HT1080 (cell line): ENCODE measurements around the gene IQSEC1. TPM values are rescaled to one million over a fixed set of nuclear protein-coding genes. Genes with fewer than 3 reads are reported as not detected.

ENCODE experiments used
- DNase-seq: peaks from one replicate; pipeline ENCODE4 v3.0.0-alpha.2; 2015; ENCODE audit warnings: low read depth
- total RNA-seq: library from RNA; depleted of rRNA; stranded (reverse); fragments of >200 nt; shearing (Covaris generic); gene quantifications from 2 replicates; pipeline ENCODE4 v1.2.3, GENCODE V29; 2014

Gene IQSEC1
- total RNA-seq, 1 experiment from 2014 or later = 1.3 TPM

DNA sequence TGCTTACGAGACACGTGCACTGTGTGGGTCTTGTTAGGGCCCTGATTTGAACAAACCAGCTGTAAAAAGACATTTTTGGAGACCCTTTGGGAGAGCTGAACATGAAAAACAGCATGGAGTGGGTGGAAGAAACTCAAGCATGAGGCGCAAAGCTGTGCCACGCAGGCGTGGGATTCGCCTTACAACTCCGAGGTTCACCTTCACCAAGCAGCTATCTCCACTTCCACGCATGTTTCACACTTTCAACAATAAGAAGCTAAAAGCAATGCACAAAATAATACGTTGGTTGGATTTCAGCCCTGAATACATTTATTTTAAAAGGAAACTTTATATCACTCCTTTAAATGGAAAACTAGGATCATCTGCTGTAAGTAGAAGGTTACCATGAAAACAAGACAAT is 42.5 kb downstream of the IQSEC1 start:
- DNase-seq = no peak

DNA sequence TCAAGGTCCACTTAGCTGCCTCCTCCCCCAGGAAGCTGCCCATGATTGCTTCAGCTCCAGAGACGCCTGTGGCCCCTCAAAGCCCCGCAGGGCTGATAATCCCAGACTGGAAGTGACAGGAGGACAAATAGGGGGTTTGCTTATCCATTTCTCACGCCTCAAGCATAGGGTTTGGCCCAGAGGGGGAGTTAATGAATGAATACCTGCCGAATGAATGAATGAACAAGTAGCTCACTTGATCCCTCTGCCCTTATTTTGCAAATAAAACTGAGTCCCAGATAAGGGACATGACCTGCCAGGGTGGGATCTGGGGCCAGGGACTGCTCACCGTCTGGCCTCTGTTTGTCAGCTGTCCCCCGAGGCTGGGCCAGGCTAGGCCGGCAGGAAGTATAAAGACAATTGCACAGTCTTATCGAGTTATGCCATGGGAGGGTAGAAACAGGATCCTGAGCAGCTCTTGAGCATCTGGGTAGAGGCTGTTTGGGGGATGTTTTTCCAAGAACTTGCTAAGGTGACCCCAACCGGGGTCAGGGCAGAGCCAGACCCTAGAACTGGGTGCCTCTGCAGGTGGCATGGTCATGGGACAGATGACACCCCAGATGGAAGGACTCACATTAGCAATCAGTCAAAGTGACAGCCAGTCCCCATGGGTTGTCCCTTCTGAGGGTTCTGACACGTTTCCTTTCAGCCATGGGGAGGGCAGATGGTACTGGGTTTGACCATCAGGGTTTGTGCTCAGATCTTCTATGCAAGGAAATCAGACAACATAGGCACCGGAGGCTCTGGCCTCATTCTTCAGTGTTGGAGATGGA is 45.0 kb downstream of the IQSEC1 start:
- DNase-seq = no peak

DNA sequence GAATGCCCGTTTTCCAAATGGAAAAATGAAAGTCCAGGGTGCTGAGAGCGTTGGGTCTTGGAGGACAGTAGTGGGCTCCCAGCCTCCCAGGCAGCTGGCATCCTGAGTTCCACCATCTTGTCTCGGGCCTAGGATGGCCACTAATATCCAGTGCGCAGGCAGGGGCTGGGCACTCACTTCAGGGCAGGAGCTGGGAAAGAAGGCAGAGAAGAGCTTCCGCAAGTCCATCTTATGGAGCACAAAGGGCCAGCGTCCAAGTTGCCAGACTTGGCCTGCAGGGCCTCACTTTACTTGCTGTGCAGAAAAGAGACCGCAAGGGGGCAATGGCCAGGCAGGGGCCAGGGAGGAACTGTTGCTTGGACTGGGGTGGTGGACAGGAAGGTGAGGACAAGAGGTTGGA is 46.1 kb downstream of the IQSEC1 start:
- DNase-seq = no peak

DNA sequence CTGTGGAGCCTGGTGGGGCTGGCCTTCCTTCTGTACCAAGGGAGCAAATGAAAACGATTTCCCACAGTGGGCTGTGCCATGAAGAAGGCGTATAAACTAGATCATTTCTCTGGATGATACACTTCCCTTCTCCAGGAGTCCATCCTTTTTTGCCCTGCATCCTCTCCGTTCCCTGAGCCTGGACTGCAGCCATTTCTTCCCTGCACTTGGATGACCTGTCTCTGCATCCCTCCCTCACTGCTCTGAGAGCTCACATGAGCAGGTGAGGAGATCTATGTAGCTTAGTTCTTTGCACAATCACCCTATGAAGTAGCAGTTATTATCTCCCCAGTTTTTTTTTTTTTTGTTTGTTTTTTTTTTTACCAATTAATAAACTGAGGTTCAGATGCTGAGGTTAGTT is 46.7 kb downstream of the IQSEC1 start:
- DNase-seq = no peak

DNA sequence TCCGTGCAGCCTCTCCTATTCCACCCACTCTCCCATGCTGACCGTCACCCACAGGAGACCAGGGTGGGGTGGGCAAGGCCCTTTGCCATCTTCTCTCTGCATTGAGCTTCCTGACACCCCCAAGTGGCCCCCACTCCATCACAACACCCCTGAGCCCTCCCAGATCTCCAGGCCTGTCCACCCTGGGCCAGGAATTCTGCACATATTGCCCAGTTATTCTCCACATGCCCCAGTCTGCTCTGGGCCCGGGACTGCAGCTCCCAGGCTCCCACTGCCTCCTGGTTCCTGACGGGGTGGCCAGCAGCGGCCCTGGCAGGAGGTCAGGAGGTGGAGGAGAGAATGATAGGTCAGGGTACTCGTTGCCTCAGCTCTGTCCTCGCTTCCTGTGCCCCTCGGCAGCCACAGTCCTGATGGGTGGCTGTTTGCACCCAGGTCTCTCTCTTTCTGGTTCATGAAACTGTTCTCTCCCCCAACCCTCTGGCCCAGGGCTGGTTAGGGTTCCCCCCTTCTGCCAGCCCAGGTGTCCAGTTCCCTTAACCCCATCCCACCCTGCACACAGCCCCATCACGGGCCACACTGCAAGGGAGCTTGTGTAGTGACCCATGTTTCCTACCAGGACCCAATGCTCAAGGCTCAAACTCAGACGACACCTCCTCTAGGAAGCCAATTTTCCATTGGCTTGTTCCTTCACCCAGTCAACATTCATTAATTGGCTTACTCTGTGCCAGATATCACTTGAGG is 47.3 kb downstream of the IQSEC1 start:
- DNase-seq = no peak

DNA sequence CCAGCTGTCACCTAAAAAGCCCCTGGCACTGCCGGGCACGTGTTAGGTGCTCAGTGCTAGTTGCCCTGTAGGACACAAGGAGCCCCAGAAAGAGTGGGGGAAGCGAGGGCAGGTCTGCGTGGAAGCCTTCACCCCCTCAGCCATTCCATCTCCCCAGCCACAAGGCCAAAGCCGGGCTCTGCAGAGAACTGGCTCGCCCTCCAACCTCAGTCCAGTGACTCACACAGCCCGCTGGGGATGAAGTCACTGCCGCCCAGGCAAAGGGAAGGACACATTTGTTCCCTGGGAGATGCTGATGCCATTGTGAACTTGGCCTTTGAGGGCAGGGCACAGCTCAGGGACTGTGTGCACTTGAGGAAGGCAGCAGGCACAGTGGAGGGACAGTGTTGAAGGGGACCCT is 48.1 kb downstream of the IQSEC1 start:
- DNase-seq = peak; percentile 73

DNA sequence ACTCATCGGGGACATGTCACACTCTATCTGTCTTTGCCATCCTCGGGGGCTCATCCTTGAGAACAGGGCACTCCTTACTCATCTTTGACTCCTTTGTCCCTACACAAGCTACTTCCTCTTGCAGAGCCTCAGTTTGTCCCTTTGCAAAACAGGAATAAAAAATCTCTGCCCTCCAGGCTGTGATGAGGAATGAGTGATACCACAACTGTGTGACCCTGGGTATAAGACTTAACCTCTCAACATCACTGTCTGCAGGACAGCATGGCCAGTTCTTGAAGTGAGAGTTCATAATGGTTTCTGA is 48.5 kb downstream of the IQSEC1 start:
- DNase-seq = no peak

DNA sequence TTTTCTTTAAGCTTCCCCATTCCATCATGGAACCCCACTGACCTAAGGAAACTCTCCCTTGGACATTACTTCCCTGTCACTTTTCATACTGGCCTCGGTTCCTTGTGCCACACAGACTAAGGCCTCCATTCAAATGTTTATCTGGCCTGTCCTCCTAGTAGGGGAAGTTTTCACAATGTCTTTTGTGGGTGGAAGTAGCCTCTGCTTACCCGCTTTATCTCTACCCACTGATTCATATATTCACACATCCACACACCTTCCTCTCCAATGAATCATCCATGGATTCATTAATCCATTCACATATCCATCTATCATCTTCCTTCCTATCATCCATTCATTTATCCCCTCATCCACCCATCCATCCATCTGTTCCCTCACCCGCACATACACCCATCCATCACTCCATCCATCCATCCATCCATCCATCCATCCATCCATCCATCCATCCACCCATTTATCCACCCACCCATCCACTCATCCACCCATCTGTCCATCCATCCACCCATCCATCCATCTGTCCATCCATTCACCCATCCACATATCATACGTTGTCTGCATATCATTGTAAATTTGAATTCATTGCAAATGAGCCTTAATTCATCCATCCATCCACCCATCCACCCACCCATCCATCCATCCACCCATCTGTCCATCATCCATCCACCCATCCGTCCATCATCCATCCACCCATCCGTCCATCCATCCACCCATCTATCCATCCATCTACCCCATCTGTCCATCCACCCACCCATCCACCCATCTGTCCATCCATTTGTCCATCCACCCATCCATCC is 49.1 kb downstream of the IQSEC1 start:
- DNase-seq = no peak

DNA sequence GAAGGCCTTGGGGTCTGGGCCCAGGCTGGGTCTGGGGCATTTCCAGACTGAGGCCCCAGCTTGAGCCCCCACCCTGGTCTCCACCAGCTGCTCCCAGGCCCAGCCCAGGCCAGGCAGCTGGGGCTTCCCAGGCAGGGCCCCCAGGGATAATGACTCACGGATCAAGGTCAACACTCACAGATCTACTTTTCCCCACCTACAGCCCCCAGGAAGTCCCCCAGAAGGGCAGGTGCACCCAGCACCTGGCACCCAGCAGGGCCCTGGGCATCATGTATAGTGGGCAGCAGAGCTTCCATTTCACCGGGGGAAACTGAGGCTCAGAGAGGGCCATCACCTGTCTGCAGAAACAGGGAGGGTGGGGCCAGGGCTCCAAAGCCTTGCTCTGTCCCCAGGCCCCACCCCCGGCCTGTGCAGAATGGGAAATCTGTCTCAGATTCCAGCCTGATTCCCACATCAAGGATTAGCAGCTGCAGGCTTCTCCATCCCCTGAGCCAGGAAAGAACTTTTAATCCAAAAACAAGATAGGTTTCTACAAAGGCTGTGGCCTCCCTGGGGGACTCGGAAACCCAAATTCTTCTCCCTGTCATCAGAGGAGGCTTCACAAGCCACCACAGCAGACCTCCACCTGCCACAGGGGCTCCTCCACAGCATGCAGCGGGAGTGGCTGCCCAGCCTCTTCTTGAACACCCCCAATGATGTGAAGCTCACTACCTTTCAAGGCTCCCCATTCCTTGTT is 49.8 kb downstream of the IQSEC1 start:
- DNase-seq = no peak

DNA sequence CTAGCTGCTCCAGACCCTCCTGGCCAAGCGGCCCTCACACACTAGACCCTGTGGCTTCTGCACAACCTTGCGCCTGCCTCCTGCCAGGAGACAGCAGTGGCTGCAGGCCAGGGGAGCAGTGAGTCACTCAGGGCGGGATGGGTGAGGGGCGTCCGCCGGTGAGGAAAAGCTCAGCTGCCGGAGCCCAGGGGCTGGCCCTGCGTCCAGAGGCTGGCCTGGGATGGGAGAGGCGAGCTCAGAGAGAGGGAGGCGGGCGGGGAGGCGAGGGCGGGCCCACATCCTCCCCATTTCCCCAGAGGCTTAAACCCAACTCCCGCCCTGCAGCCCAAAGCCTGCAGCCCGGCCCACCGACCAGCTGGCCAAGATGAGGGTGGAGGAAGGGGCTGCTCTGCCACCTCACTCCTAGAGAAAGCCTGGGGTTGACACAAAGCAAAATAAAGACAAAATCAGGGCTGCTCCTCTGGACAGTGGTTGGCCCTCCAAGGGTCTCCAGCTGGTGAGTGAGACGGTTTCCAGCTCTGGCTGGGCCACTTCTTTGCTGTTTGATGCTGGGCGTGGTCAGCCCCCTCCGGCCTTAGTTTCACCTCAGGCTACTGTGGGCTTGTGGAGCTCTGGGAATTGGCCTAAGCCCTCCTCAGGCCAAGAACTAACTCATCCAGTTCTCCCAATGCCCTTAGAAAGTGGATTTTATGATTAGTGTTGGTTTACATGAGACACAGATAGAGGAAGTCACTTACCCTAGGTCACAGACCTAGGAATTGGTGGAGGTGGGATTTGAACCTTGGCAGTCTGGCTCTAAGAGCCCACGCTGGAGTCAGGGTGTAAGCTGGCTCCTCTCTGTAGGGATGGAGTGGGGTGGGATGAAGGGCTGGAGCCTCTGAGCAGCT is 50.6 kb downstream of the IQSEC1 start:
- peak; percentile 92 for DNase-seq

DNA sequence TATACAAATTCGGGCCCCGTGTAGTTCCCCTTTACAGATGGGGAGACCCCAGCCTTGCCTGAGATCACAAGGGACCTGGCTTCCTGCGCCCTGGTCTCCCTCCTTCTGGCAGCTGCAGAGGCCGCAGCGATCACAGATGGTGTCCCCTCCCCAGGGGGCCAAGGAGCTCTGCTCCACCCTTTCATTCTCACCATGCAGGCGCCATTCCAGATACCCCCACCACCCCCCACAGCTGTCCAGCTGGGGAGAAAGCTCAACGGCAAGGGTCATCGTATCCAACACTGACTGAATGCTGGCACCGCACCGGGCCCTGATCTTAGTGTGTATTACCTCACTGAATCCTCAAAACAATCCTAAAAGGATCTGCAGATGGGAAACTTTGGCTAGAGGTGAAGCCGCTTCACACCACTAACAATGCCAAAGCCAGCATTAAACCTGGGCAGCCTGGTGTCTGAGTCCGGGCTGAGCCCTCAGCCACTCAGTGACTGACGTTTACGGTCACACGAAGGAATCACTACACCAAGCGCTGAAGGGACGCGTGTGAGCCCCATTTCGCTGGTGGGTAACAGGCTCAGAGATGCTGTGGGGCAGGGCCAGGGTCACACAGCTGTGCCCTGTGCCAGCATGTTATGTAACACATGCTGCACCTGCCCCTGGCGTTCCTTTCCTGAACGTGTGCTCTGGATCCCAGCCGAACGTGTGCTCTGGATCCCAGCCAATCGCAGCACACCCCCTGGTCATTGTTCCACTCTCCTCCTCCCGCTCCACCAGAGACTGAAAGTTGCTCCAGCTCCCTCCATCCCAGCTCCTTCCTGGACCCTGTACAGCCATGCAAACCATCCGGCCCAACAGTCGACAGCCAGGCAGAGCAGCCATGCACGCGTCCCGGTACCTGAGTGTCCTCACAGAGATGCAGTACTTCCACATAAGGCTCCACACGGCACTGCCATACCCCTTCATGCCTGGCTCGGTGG is 51.8 kb downstream of the IQSEC1 start:
- DNase-seq = no peak

DNA sequence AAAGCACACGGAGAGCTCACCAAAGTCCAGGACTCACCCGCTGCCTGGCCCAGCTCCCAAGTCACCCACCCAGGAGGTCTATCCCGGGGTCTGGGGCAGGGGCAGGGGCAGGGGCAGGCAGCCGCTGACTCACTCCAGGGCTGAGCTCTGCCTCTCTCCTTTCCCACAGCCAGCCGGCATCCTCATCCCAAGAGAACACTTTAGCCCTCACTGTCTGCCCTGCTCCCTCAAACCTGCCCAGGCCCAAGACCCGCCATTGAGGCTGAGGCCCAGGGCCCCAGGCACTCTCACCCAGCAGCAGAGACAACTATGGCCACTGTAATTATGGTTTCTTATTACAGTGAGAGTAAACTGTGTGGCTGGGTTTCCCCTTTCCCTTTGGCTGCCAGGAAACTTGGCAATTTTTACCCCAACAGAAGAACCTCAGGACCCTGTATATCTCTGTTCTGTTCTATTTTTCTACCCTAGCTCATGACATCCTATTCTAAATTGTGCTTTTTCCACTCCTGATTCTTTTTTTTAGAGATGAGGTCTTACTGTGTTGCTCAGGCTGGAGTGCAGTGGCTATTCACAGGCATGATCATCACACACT is 53.0 kb downstream of the IQSEC1 start:
- no peak for DNase-seq

DNA sequence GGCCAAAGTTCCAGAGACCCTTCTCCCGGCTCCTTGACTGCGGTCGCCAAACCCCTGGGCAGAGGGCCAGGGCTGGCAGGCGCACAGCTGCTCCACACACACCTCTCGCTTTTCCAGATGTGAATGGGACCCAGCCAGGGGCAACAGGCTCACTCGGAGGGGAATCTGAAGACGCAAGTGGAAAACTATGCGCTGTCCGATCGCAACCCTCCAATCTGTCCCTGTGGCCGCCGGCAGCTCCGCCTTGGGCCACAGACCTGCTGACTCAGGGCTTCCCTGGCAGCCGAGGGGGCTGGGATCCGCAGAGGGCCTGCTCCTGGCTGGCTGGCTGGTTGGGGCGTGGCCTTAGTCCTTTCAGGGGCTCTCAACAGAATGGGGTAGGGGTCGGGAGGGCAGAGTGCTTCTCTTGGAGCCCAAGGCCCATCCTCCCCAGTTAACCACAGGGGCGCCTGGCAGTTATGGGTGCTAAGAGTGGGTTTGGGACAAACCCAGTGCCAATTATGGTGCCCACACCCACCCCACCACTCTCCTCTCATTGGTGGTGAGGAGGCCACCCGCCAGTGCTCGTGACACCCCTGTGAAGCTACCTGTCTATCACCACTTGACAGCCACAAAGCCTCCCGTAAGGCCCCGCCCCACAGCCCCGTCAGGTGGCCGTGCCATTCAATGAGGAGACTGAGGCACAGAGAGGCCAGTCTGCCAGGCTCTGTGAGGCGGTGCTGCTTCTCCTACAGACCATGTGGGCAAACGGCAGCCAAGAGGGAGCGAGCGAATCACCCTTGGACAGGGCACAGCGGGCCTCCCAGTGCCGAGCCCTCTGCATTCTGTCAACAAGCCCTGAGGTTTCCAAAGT is 53.8 kb downstream of the IQSEC1 start:
- DNase-seq = peak; percentile 68

DNA sequence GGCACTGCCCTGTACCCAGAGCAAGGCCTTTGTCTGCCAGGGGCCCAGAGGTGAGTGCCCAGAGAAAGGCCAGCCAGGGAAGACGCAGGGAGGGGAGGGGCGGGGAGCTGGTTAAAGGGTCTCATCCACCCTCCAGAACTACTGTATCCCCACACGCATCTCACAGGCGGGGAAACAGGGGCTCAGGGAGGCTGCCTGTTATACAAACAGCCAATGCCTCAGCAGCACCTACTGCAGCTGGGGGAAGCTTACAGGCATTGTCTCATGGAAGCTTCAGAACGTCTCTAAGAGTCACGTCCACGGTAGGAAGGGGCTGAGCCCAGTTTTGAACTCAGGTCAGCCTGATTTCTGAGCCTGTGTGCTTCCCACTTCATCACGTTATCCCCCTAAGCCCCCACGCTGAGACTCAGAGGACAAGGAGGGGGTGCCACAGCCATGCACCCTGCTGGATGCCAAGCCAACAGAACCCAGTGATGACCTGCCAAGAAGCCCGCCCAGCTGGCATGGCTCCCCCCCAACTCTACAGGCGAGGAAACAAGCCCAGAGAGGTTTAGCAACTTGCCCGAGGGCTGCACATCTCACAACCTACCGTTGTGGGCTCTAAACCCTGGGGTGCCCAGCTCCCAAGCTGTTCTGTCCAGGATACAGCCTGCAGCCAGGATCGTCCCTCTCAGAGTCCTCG is 54.5 kb downstream of the IQSEC1 start:
- no peak for DNase-seq

DNA sequence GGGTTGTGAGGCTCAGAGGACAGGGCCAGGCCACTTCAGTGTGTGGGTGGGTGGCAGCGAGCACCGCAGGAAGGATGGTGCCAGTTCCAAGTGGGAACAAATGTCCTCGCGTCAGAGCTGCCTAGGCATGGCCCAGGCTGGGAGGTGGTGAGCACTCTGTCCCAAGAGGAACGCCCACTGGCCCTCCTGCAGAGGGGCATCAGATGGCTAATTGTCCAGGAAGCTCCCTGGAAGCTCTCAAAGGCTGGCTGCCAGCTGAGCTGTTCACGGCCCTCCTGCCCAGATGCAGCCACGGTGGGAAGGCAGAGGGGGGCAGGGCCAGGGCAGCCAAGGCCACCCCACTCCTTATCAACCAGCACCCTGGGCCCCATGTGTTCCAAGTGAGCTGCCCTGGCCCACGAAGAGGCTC is 55.2 kb downstream of the IQSEC1 start:
- no peak for DNase-seq

DNA sequence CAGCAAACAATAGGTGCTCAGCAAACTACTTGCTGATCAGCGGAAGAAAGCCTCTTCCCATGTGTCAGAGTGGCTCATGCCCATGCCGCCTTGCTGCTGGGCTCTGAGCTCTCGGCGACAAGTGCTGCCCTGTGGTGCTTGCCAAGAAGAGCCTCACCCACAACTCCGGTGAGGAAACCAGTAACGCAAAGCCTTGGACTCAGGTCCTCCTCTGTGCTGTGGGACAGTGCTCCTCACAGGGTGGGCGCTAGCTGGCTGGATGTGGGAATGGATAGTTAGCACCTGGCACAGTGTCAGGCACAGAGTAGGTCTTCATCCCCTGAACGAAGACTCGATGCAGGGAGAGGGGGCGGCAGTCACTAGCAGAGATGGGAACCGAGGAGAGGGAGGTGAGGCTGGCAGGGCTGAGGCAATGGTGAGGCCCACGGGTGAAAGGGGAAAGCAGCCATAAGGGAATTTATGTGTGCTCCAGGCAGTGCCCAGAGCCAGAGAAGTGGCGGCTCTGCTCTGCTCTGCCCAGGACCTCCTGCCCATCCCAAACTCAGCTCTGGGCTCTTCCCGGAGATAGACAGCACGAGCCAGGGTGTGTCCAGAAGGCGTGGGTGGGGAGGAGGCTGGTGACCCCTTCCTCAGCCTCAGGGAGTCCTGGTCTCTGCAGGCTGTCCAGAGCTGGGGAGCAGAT is 55.7 kb downstream of the IQSEC1 start:
- DNase-seq = no peak
